Measurements from ENCODE around the gene POLG. TPM values are rescaled to one million over a fixed set of nuclear protein-coding genes. Genes with fewer than 3 reads are reported as not detected.

POLG gene
- total and polyA plus RNA-seq, 7 donors = 32.6 to 64.5 (median 52.7) TPM

DNA sequence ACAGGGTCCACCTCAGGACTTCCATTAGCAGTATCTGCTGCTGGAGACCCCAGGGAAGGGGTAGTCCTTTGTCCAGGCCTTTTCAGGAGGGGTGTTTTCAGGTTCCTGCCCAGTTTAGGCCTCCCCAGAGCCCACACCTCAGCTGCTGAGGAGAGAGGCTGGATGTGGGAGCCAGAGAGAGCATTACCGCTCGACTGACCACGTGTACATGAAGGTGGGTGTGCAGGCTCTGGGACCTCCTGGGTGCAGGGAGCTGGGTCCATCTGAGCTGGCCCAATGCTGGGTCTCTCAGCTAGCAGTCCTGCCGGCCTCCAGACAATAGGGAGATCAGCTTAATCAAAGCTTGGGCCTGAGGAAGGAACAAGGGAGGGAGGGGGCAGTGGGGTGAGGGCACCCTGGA, 29.1 kb upstream of the POLG start:
- no peak overlapping the region for H3K27ac ChIP-seq
- ATAC-seq (no peak), DNase-seq (no peak)
- 15 to 28% (median 22%) methylated on average over 4 of the region's 4 CpGs for WGBS, 3 donors
- no peaks in the 10 kb centered on the region for H3K36me3 ChIP-seq (ENCODE audit: insufficient read depth in 1 of 2, low read depth in 1 of 2)
- TF ChIP-seq, protein P1, sequence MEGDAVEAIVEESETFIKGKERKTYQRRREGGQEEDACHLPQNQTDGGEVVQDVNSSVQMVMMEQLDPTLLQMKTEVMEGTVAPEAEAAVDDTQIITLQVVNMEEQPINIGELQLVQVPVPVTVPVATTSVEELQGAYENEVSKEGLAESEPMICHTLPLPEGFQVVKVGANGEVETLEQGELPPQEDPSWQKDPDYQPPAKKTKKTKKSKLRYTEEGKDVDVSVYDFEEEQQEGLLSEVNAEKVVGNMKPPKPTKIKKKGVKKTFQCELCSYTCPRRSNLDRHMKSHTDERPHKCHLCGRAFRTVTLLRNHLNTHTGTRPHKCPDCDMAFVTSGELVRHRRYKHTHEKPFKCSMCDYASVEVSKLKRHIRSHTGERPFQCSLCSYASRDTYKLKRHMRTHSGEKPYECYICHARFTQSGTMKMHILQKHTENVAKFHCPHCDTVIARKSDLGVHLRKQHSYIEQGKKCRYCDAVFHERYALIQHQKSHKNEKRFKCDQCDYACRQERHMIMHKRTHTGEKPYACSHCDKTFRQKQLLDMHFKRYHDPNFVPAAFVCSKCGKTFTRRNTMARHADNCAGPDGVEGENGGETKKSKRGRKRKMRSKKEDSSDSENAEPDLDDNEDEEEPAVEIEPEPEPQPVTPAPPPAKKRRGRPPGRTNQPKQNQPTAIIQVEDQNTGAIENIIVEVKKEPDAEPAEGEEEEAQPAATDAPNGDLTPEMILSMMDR (IDR thresholded peaks at IDR 0.05) = no peak
- no peak overlapping the region for H3K4me3 ChIP-seq
- peaks cover 0 to 100% (median 49%) of the 10 kb centered on the region in 3 donors for H3K27me3 ChIP-seq (ENCODE audit: insufficient read depth in 3 of 3, low read length in 2 of 3)
- peaks cover 9% of the 10 kb centered on the region for H3K4me1 ChIP-seq
- H3K9me3 ChIP-seq = no peaks in the 10 kb centered on the region
- intact Hi-C loops (cut with DNase I) = no loop called here

DNA sequence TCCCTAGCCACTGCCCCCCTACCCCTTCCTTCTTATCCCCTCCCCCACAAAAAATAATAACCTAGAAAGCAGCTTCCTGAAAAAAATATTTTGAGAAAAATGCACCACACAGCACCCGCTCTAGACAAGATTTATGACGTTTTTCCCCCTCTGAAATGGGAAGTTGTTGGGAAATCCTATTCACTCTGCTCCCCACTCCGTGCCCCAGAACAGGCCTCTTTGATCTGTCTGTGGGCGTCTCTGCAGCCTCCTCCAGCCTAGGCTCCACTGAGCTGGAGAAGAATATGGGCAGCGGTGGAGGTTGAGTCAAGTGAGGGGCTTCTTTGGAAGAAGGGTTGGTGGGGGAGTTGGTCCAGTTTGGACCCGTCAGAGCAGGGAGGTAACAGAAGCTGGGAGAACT, 28.5 kb upstream of the POLG start:
- H3K27me3 ChIP-seq (ENCODE audit: insufficient read depth in 3 of 3, low read length in 2 of 3) = peaks cover 0 to 98% (median 45%) of the 10 kb centered on the region in 3 donors
- no peaks in the 10 kb centered on the region for H3K9me3 ChIP-seq
- no peak for DNase-seq
- ATAC-seq = no peak
- 9 to 14% (median 13%) methylated on average over 6 of the region's 6 CpGs for WGBS, 3 donors
- peaks cover 9% of the 10 kb centered on the region for H3K4me1 ChIP-seq
- H3K27ac ChIP-seq = no peak overlapping the region
- no peak overlapping the region for H3K4me3 ChIP-seq
- H3K36me3 ChIP-seq (ENCODE audit: insufficient read depth in 1 of 2, low read depth in 1 of 2) = no peaks in the 10 kb centered on the region
- intact Hi-C loops (cut with DNase I) = no loop called here
- TF ChIP-seq, protein P1 (IDR thresholded peaks at IDR 0.05) = no peak

GRCh38 chr15:89362203-89363101, 27.8 kb upstream of the POLG start:
- H3K9me3 ChIP-seq = no peaks in the 10 kb centered on the region
- 3% methylated on average over 31 to 73 of the region's 73 CpGs for WGBS, 3 donors
- peaks cover 0 to 98% (median 44%) of the 10 kb centered on the region in 3 donors for H3K27me3 ChIP-seq (ENCODE audit: insufficient read depth in 3 of 3, low read length in 2 of 3)
- H3K27ac ChIP-seq = no peak overlapping the region
- no peak for ATAC-seq
- no peaks in the 10 kb centered on the region for H3K36me3 ChIP-seq (ENCODE audit: insufficient read depth in 1 of 2, low read depth in 1 of 2)
- H3K4me1 ChIP-seq = peaks cover 9% of the 10 kb centered on the region
- TF ChIP-seq, protein P1 (IDR thresholded peaks at IDR 0.05) = no peak
- H3K4me3 ChIP-seq = no peak overlapping the region
- no peak for DNase-seq
- intact Hi-C loops (cut with DNase I) = no loop called here

DNA sequence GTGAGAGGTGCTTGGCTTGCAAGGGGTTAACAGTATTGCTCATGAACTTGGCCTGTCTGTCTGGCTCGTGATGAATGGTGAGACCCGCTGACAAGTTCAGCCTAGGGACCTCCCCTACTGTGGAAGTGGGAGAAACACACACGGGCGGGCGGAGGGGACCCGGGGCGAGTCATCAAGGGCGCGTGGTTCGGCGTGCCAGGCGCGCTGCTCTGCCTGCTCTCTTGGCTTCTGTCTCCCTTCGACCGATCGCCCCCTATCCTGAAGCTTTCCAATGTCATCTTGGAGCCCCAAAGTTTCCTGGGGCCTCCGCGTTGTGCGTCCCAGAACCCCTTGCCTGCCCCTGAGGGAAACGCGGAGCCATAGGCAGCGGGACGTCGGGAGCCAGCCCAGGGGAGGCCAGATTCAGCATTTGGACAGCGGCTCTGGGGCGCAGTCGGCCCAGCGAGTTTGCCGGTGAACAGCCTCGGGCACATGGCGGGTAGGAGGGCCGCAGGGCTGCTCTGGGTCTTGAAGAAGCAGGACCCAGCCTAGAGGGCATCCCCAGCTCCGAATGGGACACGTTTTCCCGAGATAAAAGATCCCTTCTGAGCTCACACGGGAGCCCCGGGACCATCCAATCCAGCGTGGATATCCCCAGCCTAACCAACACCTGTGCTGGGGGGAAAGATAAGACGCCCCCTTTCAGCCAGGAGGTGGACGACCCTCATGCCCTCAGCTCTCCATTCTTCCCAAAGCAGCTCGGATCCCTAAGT, 27.0 kb upstream of the POLG start:
- peaks cover 7% of the 10 kb centered on the region for H3K4me1 ChIP-seq
- H3K36me3 ChIP-seq (ENCODE audit: insufficient read depth in 1 of 2, low read depth in 1 of 2) = no peaks in the 10 kb centered on the region
- TF ChIP-seq, protein P1 (IDR thresholded peaks at IDR 0.05) = no peak
- H3K4me3 ChIP-seq = no peak overlapping the region
- H3K9me3 ChIP-seq = no peaks in the 10 kb centered on the region
- DNase-seq = peak; percentile 66 to 80
- ATAC-seq = peak; percentile 58 to 63 (median 58)
- H3K27me3 ChIP-seq (ENCODE audit: insufficient read depth in 3 of 3, low read length in 2 of 3) = peaks cover 0 to 98% (median 38%) of the 10 kb centered on the region in 3 donors
- 1 to 8% (median 7%) methylated on average over 34 to 41 of the region's 41 CpGs for WGBS, 3 donors
- no peak overlapping the region for H3K27ac ChIP-seq
- intact Hi-C loops (cut with DNase I) = no loop called here
